Ovary (tissue), 9 donors: ENCODE data around the gene BPHL. TPM values are rescaled to one million over a fixed set of nuclear protein-coding genes. Genes with fewer than 3 reads are reported as not detected.
"Not testable (repeated sequence)": the region's sequence is repeated elsewhere in the genome, so short reads cannot be mapped to it uniquely, and the experiment has no call there.

Experiments
- DNase-seq, 5 donors: peaks; one replicate each; pipeline ENCODE4 v3.0.0-alpha.2; 2019 to 2020
- H3K27ac ChIP-seq, 2 donors: fragments of 200-600 bp; one replicate each; pipeline versions ENCODE4 v1.5.1 to v1.8.0; 2019 to 2022
- H3K27me3 ChIP-seq: fragments of 200-600 bp; one replicate; pipeline ENCODE4 v1.8.0; 2022
- H3K36me3 ChIP-seq: fragments of 200-600 bp; sonication (generic); one replicate; pipeline ENCODE4 v1.5.1; 2019
- H3K4me1 ChIP-seq: one replicate; pipeline ENCODE4 v1.8.1; 2013; ENCODE audit warnings: mild to moderate bottlenecking, moderate library complexity; ENCODE audit not compliant: insufficient read depth
- H3K4me3 ChIP-seq: fragments of 200-600 bp; sonication (generic); one replicate; pipeline ENCODE4 v1.5.1; 2017
- H3K9me3 ChIP-seq, 2 donors: fragments of 200-600 bp in 1 of 2; sonication (generic) in 1 of 2; one replicate each; pipeline versions ENCODE4 v1.5.1 to v1.8.1; 2013 to 2019; ENCODE audit warnings: mild to moderate bottlenecking in 1 of 2, moderate library complexity in 1 of 2
- EP300 ChIP-seq: sonication (generic); formaldehyde crosslinking; IDR thresholded peaks from one replicate; pipeline ENCODE4 v1.6.1; 2017; ENCODE audit warnings: antibody characterized with exemption
- POLR2A ChIP-seq: fragments of 450-650 bp; IDR thresholded peaks from one replicate; pipeline ENCODE4 v1.6.1; 2017; ENCODE audit warnings: antibody characterized with exemption, mild to moderate bottlenecking, moderate library complexity
- WGBS, 3 donors: extraction: QIAGEN DNeasy Blood & Tissue Kit in 1 of 3; methylation state at CpG; one replicate each; pipeline versions ENCODE4 v1.1.5 to v1.1.7; 2013 to 2017; 5-methylcytosine and 5-hydroxymethylcytosine counted together
- intact Hi-C, 4 donors: fragments of 100-400 bp; cut with DNase I; formaldehyde crosslinking; loops; one replicate each; pipeline versions ENCODE4 v1.11.0 to v1.15.1; 2022 to 2023
- polyA plus RNA-seq, 2 donors: library from polyadenylated mRNA; stranded (reverse); fragments of 200-250 nt in 1 of 2; fragments of 350-450 nt in 1 of 2; fragmentation: Illumina TruSeq in 1 of 2; extraction: RNeasy Lipid Tissue Mini Kit (QIAGEN cat#74804) in 1 of 2; gene quantifications; one replicate each; pipeline ENCODE4 v1.2.3, GENCODE V29; 2013 to 2014
- total RNA-seq, 7 donors: library from RNA; depleted of rRNA in 2 of 7; stranded (reverse); fragments of >200 nt in 2 of 7; fragmentation: NEBNext Ultra II Directional in 3 of 7; extraction: Animal tissue kit (Norgen Biotek cat#: 25700) in 3 of 7; gene quantifications; one replicate each; pipeline versions ENCODE4 v1.1.0 to v1.2.4, GENCODE V29; 2016 to 2023
- TF ChIP-seq, protein P1 (sequence below), 3 donors: fragments of 450-650 bp in 2 of 3; fragments of 200-600 bp in 1 of 3; IDR thresholded peaks; one replicate each; pipeline versions ENCODE4 v1.5.1 to v1.8.0; 2016 to 2022; ENCODE audit warnings: antibody characterized with exemption in 3 of 3, mild to moderate bottlenecking in 1 of 3
- donor health status: DM: no; HTN: no; CAD: no; lungs with moderate emphysema.
- donor health status: DM: no; HTN: no; CAD: no.
- donor health status: Bipolar disorder and iron deficiency.
- donor health status: DM: yes; HTN: yes; CAD: no.
- donor health status: DM: no; HTN: no; CAD: no.
- donor health status: DM: yes; HTN: yes; CAD: no.

The BPHL gene
- total and polyA plus RNA-seq, 9 donors: 6.1 to 23.7 (median 13.9) TPM

DNA sequence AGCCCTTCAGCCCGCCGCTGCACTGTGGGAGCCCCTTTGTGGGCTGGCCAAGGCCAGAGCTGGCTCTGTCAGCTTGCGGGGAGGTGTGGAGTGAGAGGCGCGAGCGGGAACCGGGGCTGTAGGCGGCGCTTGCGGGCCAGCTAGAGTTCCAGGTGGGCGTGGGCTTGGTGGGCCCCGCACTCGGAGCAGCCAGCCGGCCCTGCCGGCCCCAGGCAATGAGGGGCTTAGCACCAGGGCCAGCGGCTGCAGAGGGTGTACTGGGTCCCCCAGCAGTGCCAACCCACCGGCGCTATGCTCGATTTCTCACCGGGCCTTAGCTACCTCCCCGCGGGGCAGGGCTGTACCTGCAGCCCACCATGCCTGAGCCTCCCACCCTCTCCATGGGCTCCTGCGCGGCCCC lies 52.2 kb downstream of the BPHL start:
- DNase-seq, intact Hi-C loops, H3K27ac ChIP-seq, H3K9me3 ChIP-seq, H3K4me3 ChIP-seq, H3K27me3 ChIP-seq, H3K4me1 ChIP-seq, H3K36me3 ChIP-seq: not testable (repeated sequence)
- WGBS, 3 donors: 86 to 89% (median 87%) methylated on average over 21 to 24 of the region's 24 CpGs

DNA sequence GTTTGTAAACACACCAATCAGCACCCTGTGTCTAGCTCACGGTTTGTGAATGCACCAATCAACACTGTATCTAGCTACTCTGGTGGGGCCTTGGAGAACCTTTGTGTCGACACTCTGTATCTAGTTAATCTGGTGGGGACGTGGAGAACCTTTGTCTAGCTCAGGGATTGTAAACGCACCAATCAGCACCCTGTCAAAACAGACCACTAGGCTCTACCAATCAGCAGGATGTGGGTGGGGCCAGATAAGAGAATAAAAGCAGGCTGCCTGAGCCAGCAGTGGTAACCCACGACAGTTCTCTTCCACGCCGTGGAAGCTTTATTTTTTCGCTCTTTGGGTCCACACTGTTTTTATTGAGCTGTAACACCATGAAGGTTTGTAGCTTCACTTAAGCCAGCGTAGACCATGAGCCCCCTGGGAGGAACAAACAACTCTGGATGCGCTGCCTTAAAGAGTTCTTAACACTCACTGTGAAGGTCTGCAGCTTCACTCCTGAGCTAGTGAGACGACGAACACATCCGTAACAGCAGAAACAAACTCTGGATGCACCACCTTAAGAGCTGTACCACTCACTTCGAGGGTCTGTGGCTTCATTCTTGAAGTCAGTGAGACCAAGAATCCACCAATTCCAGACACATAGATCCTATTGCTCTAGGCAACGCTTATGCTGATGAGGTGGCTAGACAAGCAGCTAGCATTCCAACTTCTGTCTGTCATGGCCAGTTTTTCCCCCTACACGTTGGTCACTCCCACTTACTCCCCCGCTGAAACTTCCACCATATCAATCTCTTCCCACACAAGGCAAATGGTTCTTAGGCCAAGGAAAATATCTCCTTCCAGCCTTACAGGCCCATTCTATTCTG lies 53.0 kb downstream of the BPHL start:
- intact Hi-C loops, H3K27me3 ChIP-seq, H3K9me3 ChIP-seq, H3K27ac ChIP-seq, H3K36me3 ChIP-seq, H3K4me3 ChIP-seq, H3K4me1 ChIP-seq, DNase-seq: not testable (repeated sequence)
- 75 to 80% (median 79%) methylated on average over 17 of the region's 17 CpGs for WGBS, 3 donors

DNA sequence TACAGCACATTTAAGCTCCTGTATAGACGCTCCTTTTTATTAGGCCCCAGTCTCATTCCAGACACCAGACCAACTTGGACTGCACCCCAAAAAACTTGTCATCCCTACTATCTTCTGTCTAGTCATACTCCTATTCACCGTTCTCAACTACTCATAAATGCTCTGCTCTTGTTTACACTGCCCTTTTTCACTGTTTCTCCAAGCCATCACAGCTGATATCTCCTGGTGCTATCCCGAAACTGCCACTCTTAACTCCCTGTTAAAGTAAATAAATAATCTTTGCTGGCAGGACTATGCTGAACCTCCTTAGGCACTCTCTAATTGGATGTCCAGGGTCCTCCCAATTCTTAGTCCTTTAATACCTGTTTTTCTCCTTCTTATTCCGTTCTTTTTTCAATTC lies 54.3 kb downstream of the BPHL start:
- H3K27ac ChIP-seq, H3K4me3 ChIP-seq, H3K4me1 ChIP-seq, H3K9me3 ChIP-seq, intact Hi-C loops, H3K27me3 ChIP-seq, DNase-seq, H3K36me3 ChIP-seq: not testable (repeated sequence)
- 84 to 86% (median 85%) methylated on average over 4 of the region's 4 CpGs for WGBS, 3 donors

DNA sequence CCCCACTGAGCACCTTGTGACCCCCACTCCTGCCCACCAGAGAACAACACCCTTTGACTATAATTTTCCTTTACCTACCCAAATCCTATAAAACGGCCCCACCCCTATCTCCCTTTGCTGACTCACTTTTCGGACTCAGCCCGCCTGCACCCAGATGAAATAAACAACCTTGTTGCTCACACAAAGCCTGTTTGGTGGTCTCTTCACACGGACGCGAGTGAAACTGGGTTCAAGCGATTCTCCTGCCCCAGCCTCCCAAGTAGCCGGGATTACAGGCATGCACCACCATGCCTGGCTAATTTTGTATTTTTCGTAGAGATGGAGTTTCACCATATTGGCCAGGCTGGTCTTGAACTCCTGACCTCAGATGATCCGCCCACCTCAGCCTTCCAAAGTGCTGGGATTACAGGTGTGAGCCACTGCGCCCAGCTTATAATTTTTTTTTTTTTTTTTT lies 55.2 kb downstream of the BPHL start:
- H3K4me1 ChIP-seq, H3K36me3 ChIP-seq, H3K9me3 ChIP-seq, H3K4me3 ChIP-seq, intact Hi-C loops, H3K27me3 ChIP-seq, H3K27ac ChIP-seq, DNase-seq: not testable (repeated sequence)
- 90 to 94% (median 93%) methylated on average over 11 of the region's 11 CpGs for WGBS, 3 donors

DNA sequence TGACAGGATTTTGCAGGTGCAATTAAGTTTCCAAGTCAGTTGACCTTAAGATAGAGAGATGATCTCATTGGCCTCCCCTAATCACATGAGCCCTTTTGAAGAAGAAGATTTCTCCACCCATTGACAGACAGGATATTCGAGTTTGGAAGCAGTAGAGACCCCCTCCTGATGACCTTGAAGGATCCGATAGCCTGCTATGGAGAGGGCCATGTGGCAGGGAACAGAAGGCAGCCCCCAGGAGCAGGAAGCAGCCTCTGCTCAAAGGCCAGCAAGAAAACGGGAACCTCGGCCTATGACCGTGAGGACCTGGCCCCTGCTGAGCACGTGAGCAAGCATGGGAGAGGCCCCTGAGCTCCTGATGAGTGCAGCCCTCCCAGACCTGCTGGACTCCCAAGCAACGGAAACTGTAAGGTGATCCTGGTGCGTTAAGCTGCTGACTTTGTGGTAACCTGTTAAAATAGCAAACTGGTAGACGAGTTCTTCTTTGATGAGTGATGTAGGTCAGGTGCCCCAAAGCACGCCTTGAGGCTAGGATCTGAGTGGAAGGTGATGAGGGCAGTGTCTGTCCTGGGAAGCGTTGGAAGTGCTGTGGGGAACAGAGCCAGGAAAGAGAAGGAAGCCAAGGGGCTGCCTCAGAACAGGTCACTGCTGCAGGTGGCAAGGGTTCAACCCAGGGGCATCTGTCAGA lies 57.3 kb downstream of the BPHL start:
- Histone ChIP-seq H3K4me1 (no peaks in the 10 kb centered on the region), H3K4me3 (no peak overlapping the region), H3K9me3 (no peaks in the 10 kb centered on the region), H3K27ac (no peak overlapping the region), H3K27me3 (no peaks in the 10 kb centered on the region), H3K36me3 (no peaks in the 10 kb centered on the region)
- 46 to 49% (median 48%) methylated on average over 11 of the region's 11 CpGs for WGBS, 3 donors
- TF ChIP-seq EP300 (no peak), POLR2A (no peak)
- TF ChIP-seq, protein P1, sequence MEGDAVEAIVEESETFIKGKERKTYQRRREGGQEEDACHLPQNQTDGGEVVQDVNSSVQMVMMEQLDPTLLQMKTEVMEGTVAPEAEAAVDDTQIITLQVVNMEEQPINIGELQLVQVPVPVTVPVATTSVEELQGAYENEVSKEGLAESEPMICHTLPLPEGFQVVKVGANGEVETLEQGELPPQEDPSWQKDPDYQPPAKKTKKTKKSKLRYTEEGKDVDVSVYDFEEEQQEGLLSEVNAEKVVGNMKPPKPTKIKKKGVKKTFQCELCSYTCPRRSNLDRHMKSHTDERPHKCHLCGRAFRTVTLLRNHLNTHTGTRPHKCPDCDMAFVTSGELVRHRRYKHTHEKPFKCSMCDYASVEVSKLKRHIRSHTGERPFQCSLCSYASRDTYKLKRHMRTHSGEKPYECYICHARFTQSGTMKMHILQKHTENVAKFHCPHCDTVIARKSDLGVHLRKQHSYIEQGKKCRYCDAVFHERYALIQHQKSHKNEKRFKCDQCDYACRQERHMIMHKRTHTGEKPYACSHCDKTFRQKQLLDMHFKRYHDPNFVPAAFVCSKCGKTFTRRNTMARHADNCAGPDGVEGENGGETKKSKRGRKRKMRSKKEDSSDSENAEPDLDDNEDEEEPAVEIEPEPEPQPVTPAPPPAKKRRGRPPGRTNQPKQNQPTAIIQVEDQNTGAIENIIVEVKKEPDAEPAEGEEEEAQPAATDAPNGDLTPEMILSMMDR (IDR thresholded peaks at IDR 0.05): no peak
- intact Hi-C loops: no loop called here
- DNase-seq: no peak

DNA sequence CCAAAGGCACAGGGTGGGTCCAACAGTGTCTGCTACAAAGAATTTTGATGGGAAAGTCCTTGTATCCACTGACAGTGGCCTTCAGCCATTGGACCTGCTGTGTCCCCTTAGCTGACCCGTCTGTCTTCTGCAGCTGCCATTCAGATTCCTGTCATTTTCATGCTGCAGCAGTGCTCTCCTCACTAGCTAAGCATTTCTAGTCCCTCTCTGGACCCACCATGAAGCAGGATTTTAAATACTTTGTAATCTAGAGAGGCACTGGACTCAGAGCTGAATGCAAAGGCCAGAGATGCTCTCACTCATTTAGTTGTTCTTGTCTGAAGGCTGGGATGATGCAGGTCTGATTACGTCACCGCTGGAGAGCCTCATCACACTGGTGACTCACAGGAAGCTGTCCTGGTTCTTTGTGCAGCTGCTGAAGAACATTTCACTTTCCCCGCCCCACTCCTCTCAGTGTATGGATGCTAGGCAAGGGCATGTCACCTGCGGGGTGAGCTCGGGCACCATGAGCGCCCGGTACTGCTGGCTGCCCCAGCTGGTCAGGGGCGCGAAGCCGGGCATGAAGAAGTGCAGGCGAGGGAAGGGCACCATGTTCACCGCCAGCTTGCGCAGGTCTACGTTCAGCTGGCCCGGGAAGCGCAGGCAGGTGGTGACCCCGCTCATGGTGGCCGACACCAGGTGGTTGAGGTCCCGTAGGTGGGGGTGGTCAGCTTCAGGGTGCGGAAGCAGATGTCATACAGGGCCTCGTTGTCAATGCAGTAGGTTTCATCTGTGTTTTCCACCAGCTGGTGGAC lies 58.2 kb downstream of the BPHL start:
- 88 to 93% (median 90%) methylated on average over 21 to 22 of the region's 22 CpGs for WGBS, 3 donors
- Histone ChIP-seq H3K36me3 (no peaks in the 10 kb centered on the region), H3K27me3 (no peaks in the 10 kb centered on the region), H3K4me3 (no peak overlapping the region), H3K27ac (no peak overlapping the region), H3K9me3 (no peaks in the 10 kb centered on the region), H3K4me1 (no peaks in the 10 kb centered on the region)
- intact Hi-C loops: no loop called here
- no peak for DNase-seq
- TF ChIP-seq EP300 (no peak), POLR2A (no peak)
- TF ChIP-seq, protein P1 (IDR thresholded peaks at IDR 0.05): no peak

DNA sequence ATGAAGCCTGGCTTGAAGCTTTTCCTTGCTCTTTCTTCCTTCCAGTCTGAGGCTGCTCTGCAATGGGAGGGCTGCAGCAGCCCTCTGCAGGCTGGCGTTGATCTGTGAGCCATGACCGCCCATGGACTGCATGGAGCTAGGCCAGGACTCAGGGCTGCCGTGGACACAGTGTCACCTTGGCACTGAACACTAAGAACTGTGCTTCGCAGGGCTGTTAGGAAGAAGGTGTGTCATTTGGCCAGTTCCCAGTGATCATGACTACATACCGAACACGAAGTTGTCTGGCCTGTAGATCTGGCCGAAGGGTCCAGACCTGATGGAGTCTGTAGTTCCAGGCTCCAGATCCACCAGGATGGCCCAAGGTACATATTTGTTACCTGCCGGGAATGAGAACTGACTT lies 60.2 kb downstream of the BPHL start:
- intact Hi-C loops, H3K27me3 ChIP-seq, H3K27ac ChIP-seq, DNase-seq, H3K4me1 ChIP-seq, H3K9me3 ChIP-seq, H3K36me3 ChIP-seq, H3K4me3 ChIP-seq: not testable (repeated sequence)
- WGBS, 3 donors: 82 to 84% (median 83%) methylated on average over 8 of the region's 8 CpGs

DNA sequence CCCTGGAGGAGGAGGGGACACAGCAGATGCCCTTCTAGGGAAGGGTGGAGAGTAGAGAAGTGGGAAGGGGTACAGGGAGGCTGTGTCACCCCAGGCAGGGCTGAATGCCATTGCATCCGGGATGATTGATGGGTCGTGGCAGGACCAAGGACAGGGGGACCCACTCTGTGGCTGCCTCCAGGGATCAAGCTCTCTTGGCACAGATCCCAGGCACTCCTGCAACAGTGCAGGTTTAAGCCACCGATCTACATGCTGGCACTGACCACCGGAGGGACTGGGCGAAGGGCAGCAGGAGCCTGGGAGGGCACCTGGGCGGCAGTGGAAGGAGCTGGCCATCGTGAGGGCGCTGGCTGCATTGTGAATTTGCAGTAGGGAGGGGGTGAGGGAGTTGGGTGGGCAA lies 61.4 kb downstream of the BPHL start:
- H3K9me3 ChIP-seq, H3K27ac ChIP-seq, H3K4me3 ChIP-seq, H3K27me3 ChIP-seq, DNase-seq, intact Hi-C loops, H3K36me3 ChIP-seq, H3K4me1 ChIP-seq: not testable (repeated sequence)
- 64 to 73% (median 70%) methylated on average over 4 to 6 of the region's 8 CpGs for WGBS, 3 donors
